RWPE1 (cell line): ENCODE results near the gene AMH.

Experiments used
- CTCF ChIA-PET: fragments of 350-600 bp; sonication (Branson Sonifier 250); formaldehyde crosslinking; extraction: SDS; loops from one replicate; lab custom pipeline; 2021; lab: Yijun Ruan, JAX
- POLR2A ChIA-PET: fragments of 400-600 bp; formaldehyde crosslinking; extraction: SDS; loops from one replicate; lab custom pipeline; 2020; ENCODE audit warnings: antibody characterized with exemption; ENCODE audit not compliant: low non-redundant PET; lab: Yijun Ruan, JAX
- DNase-seq: peaks from one replicate; pipeline ENCODE4 v3.0.0; 2012; ENCODE audit warnings: low spot score
- H3K27ac ChIP-seq: fragments of 450-650 bp; 2 replicates; pipeline ENCODE4 v1.5.1; 2017
- TF ChIP-seq, protein P1 (sequence below): fragments of 450-650 bp; conservative IDR thresholded peaks from 2 replicates; pipeline ENCODE4 v1.5.1; 2017; ENCODE audit warnings: low read depth, mild to moderate bottlenecking

AMH gene

DNA sequence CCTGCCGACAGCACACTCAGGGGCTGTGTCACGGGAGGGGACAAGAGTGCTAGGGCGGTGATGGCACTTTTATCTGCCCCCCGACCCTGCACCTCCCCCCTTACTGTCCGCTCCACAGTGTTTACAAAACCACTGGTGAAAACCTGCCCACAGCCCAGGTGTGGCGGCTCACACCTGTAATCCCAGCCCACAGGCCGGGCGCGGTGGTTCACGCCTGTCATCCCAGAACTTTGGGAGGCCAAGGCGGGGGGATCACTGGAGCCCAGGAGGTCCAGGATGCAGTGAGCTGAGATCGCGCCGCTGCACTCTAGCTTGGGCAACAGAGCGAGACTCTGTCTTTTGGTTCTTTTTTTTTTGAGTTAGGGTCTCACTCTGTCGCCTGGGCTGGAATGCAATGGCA, 47.0 kb downstream of the AMH start:
- CTCF ChIA-PET, result no interaction called here

DNA sequence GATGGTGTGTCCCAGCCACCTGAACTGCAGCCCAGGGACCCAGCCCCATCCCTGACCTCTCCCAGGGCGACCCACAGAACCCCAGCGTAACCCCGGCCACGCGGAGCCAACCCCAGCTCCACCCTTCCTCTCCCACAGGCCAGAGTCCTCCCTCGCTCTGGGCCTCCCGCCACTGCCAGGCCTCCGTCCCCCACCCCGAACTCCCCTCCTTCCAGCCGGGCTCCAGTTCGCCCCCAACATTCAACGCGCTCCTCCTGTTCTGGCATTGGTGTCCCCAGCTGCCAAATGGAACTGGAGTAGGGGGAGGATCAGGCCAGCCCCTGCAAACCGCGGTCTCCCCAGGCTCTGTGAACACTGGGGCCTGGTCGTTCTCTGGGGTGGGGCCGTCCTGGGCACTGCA, 51.4 kb downstream of the AMH start:
- ChIA-PET POLR2A (no interaction called here), CTCF (no interaction called here)
- H3K27ac ChIP-seq, result no peak overlapping the region
- TF ChIP-seq, protein P1, sequence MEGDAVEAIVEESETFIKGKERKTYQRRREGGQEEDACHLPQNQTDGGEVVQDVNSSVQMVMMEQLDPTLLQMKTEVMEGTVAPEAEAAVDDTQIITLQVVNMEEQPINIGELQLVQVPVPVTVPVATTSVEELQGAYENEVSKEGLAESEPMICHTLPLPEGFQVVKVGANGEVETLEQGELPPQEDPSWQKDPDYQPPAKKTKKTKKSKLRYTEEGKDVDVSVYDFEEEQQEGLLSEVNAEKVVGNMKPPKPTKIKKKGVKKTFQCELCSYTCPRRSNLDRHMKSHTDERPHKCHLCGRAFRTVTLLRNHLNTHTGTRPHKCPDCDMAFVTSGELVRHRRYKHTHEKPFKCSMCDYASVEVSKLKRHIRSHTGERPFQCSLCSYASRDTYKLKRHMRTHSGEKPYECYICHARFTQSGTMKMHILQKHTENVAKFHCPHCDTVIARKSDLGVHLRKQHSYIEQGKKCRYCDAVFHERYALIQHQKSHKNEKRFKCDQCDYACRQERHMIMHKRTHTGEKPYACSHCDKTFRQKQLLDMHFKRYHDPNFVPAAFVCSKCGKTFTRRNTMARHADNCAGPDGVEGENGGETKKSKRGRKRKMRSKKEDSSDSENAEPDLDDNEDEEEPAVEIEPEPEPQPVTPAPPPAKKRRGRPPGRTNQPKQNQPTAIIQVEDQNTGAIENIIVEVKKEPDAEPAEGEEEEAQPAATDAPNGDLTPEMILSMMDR, result no peak
- no peak for DNase-seq

More for the DNA sequence above, 47.0 kb downstream of the AMH start:
- H3K27ac ChIP-seq, result no peak overlapping the region
- POLR2A ChIA-PET, result no interaction called here
- TF ChIP-seq, protein P1, result no peak
- DNase-seq, result no peak
